ENCODE results near the gene HDAC5. TPM values are rescaled to one million over a fixed set of nuclear protein-coding genes. Genes with fewer than 3 reads are reported as not detected.

HDAC5 gene
- total RNA-seq, 6 experiments from 2014 or later, result 12.0 to 26.4 (median 15.5) TPM

GRCh38 chr17:44075598-44076293 lies 47.7 kb downstream of the HDAC5 start:
- Histone ChIP-seq H3K9me3 (no peaks in the 10 kb centered on the region), H3K36me3 (peaks cover 0 to 13% (median 7%) of the 10 kb centered on the region in 4 donors), H3K27ac (peak overlapping the region in 2 of 3 donors; percentile 14 to 54), H3K4me1 (peaks cover 0 to 25% (median 12%) of the 10 kb centered on the region in 4 donors), H3K4me3 (no peak overlapping the region), H3K27me3 (no peaks in the 10 kb centered on the region)
- intact Hi-C loops (cut with DNase I), result no loop called here
- 76% methylated on average over 3 of the region's 10 CpGs for WGBS (ENCODE audit: insufficient coverage, low coverage, low lambda C conversion rate, missing lambda C conversion rate)
- DNase-seq (no peak), ATAC-seq (no peak)
- TF ChIP-seq CTCF (IDR thresholded peaks at IDR 0.05) (no peak), POLR2A (IDR thresholded peaks at IDR 0.05) (no peak)

- Histone ChIP-seq H3K4me3 (no peak overlapping the region), H3K4me1 (peaks cover 0 to 29% (median 12%) of the 10 kb centered on the region in 4 donors), H3K27me3 (no peaks in the 10 kb centered on the region), H3K9me3 (no peaks in the 10 kb centered on the region), H3K27ac (no peak overlapping the region), H3K36me3 (peaks cover 0 to 13% (median 3%) of the 10 kb centered on the region in 4 donors)
- TF ChIP-seq CTCF (IDR thresholded peaks at IDR 0.05) (no peak), POLR2A (IDR thresholded peaks at IDR 0.05) (no peak)
- ATAC-seq (no peak), DNase-seq (no peak)
- WGBS (ENCODE audit: insufficient coverage, low coverage, low lambda C conversion rate, missing lambda C conversion rate), result 90% methylated on average over 5 of the region's 9 CpGs
- intact Hi-C loops (cut with DNase I), result no loop called here
Observed at GRCh38 chr17:44074911-44075285, 48.5 kb downstream of the HDAC5 start.

GRCh38 chr17:44074231-44074910 lies 49.1 kb downstream of the HDAC5 start:
- H3K9me3 ChIP-seq, result no peaks in the 10 kb centered on the region
- peaks cover 0 to 13% (median 3%) of the 10 kb centered on the region in 4 donors for H3K36me3 ChIP-seq
- TF ChIP-seq POLR2A (IDR thresholded peaks at IDR 0.05) (no peak), CTCF (IDR thresholded peaks at IDR 0.05) (no peak)
- DNase-seq, result no peak
- H3K27me3 ChIP-seq, result no peaks in the 10 kb centered on the region
- no peak overlapping the region for H3K27ac ChIP-seq
- intact Hi-C loops (cut with DNase I), result no loop called here
- no peak overlapping the region for H3K4me3 ChIP-seq
- WGBS (ENCODE audit: insufficient coverage, low coverage, low lambda C conversion rate, missing lambda C conversion rate), result no CpG with 5 or more reads among the region's 9 CpGs
- ATAC-seq, result no peak
- H3K4me1 ChIP-seq, result peaks cover 0 to 32% (median 12%) of the 10 kb centered on the region in 4 donors

- H3K4me1 ChIP-seq, result peaks cover 0 to 32% (median 13%) of the 10 kb centered on the region in 4 donors
- DNase-seq, result peak in 1 of 3 donors; percentile 34
- peak overlapping the region; percentile 65 to 88 (median 70) for H3K4me3 ChIP-seq
- H3K27me3 ChIP-seq, result no peaks in the 10 kb centered on the region
- H3K27ac ChIP-seq, result peak overlapping the region in 1 of 3 donors; percentile 86
- 21% methylated on average over 2 of the region's 2 CpGs for WGBS (ENCODE audit: insufficient coverage, low coverage, low lambda C conversion rate, missing lambda C conversion rate)
- ATAC-seq, result no peak
- peaks cover 0 to 2% (median 0%) of the 10 kb centered on the region in 4 donors for H3K36me3 ChIP-seq
- no peak for TF ChIP-seq CTCF (IDR thresholded peaks at IDR 0.05)
- TF ChIP-seq POLR2A (IDR thresholded peaks at IDR 0.05), result no peak
- intact Hi-C loops (cut with DNase I), result no loop called here
- H3K9me3 ChIP-seq, result no peaks in the 10 kb centered on the region
Observed at GRCh38 chr17:44071772-44072171, 51.7 kb downstream of the HDAC5 start.

Measured in right lobe of liver (tissue), 6 donors.